Karpas-422 (cell line): ENCODE results near the gene PIGQ. TPM values are rescaled to one million over a fixed set of nuclear protein-coding genes. Genes with fewer than 3 reads are reported as not detected.

Source experiments
- DNase-seq: peaks from one replicate; pipeline ENCODE4 v3.0.0-alpha.2; 2015
- H2AFZ ChIP-seq: fragments of 200-600 bp; sonication (generic); 2 replicates; pipeline ENCODE4 v1.6.1; 2014; ENCODE audit warnings: antibody characterized with exemption, low read length, mixed read lengths
- H3K27ac ChIP-seq: fragments of 200-600 bp; sonication (generic); 2 replicates; pipeline ENCODE4 v1.5.1; 2014; ENCODE audit warnings: mild to moderate bottlenecking, low read length, moderate library complexity
- H3K27me3 ChIP-seq: fragments of 200-600 bp; sonication (generic); 2 replicates; pipeline ENCODE4 v1.6.1; 2014; ENCODE audit warnings: low read length, mixed read lengths
- H3K36me3 ChIP-seq: fragments of 200-600 bp; sonication (generic); 2 replicates; pipeline ENCODE4 v1.6.1; 2014; ENCODE audit warnings: low read length, mixed read lengths; ENCODE audit not compliant: insufficient read depth
- H3K4me1 ChIP-seq: fragments of 200-600 bp; sonication (generic); 2 replicates; pipeline ENCODE4 v1.6.1; 2014; ENCODE audit warnings: mild to moderate bottlenecking, low read length, mixed read lengths
- H3K4me2 ChIP-seq: fragments of 200-600 bp; sonication (generic); 2 replicates; pipeline ENCODE4 v1.6.1; 2014; ENCODE audit warnings: low read length, low read depth, mild to moderate bottlenecking; ENCODE audit not compliant: poor library complexity, severe bottlenecking
- H3K4me3 ChIP-seq: fragments of 200-600 bp; sonication (generic); 2 replicates; pipeline ENCODE4 v1.5.1; 2014; ENCODE audit warnings: mild to moderate bottlenecking, antibody characterized with exemption, low read length, mixed read lengths
- H3K79me2 ChIP-seq: fragments of 200-600 bp; sonication (generic); 2 replicates; pipeline ENCODE4 v1.6.1; 2014; ENCODE audit warnings: mild to moderate bottlenecking, low read length, mixed read lengths
- H3K9ac ChIP-seq: fragments of 200-600 bp; sonication (generic); 2 replicates; pipeline ENCODE4 v1.6.0; 2014; ENCODE audit warnings: low read length
- H3K9me2 ChIP-seq: fragments of 200-600 bp; sonication (generic), shearing (Covaris generic); replicated peaks from 2 replicates; pipeline ENCODE4 v1.6.0; 2014; ENCODE audit warnings: mild to moderate bottlenecking, low read length, moderate library complexity; ENCODE audit not compliant: insufficient read depth
- H3K9me3 ChIP-seq: fragments of 300-700, 200-600 bp; sonication (generic); 2 replicates; pipeline ENCODE4 v1.6.1; 2014; ENCODE audit warnings: low read length, mixed read lengths
- H4K20me1 ChIP-seq: fragments of 200-600 bp; sonication (generic); 2 replicates; pipeline ENCODE4 v1.6.1; 2014; ENCODE audit warnings: mild to moderate bottlenecking, antibody characterized with exemption, low read length, low read depth; ENCODE audit not compliant: insufficient read depth
- total RNA-seq: library from RNA; depleted of rRNA; stranded (reverse); fragments of >200 nt; shearing (Covaris generic); gene quantifications from 2 replicates; pipeline ENCODE4 v1.2.3, GENCODE V29; 2014; ENCODE audit warnings: low replicate concordance

Gene PIGQ
- total RNA-seq, 1 experiment from 2014 or later, result 35.7 TPM

GRCh38 chr16:627454-628239 is 57.9 kb downstream of the PIGQ start:
- H3K4me3 ChIP-seq, result no peak overlapping the region
- peaks cover 22% of the 10 kb centered on the region for H3K4me1 ChIP-seq
- H2AFZ ChIP-seq, result no peak overlapping the region
- no peaks in the 10 kb centered on the region for H3K27me3 ChIP-seq
- DNase-seq, result no peak
- no peak overlapping the region for H3K9ac ChIP-seq
- H3K79me2 ChIP-seq, result no peaks in the 10 kb centered on the region
- H3K9me3 ChIP-seq, result no peaks in the 10 kb centered on the region
- no peaks in the 10 kb centered on the region for H3K9me2 ChIP-seq
- 0 out of 2 replicates have a peak, but pooled peaks cover 6% of the 10 kb centered on the region for H4K20me1 ChIP-seq
- no peak overlapping the region for H3K27ac ChIP-seq
- no peak overlapping the region for H3K4me2 ChIP-seq
- H3K36me3 ChIP-seq, result no peaks in the 10 kb centered on the region

GRCh38 chr16:628321-629061 is 58.7 kb downstream of the PIGQ start:
- Histone ChIP-seq H4K20me1 (0 out of 2 replicates have a peak, but pooled peaks cover 6% of the 10 kb centered on the region), H2AFZ (no peak overlapping the region), H3K4me1 (peaks cover 22% of the 10 kb centered on the region), H3K79me2 (no peaks in the 10 kb centered on the region), H3K9me3 (no peaks in the 10 kb centered on the region), H3K9me2 (no peaks in the 10 kb centered on the region), H3K27ac (no peak overlapping the region), H3K9ac (no peak overlapping the region), H3K27me3 (no peaks in the 10 kb centered on the region), H3K4me3 (no peak overlapping the region), H3K4me2 (no peak overlapping the region), H3K36me3 (no peaks in the 10 kb centered on the region)
- no peak for DNase-seq

GRCh38 chr16:629185-629832 is 59.5 kb downstream of the PIGQ start:
- H3K27me3 ChIP-seq, result no peaks in the 10 kb centered on the region
- H3K4me3 ChIP-seq, result no peak overlapping the region
- no peak overlapping the region for H3K27ac ChIP-seq
- no peak overlapping the region for H3K9ac ChIP-seq
- no peak overlapping the region for H2AFZ ChIP-seq
- no peaks in the 10 kb centered on the region for H3K9me3 ChIP-seq
- DNase-seq, result no peak
- H4K20me1 ChIP-seq, result 0 out of 2 replicates have a peak, but pooled peaks cover under 1% of the 10 kb centered on the region
- peaks cover 15% of the 10 kb centered on the region for H3K4me1 ChIP-seq
- 0 out of 2 replicates have a peak, but pooled peaks cover 2% of the 10 kb centered on the region for H3K36me3 ChIP-seq
- H3K79me2 ChIP-seq, result peaks cover 3% of the 10 kb centered on the region; the same call in 1 of the 2 replicates
- no peak overlapping the region for H3K4me2 ChIP-seq
- H3K9me2 ChIP-seq, result no peaks in the 10 kb centered on the region

GRCh38 chr16:629833-630248 is 60.1 kb downstream of the PIGQ start:
- DNase-seq, result no peak
- H3K9me3 ChIP-seq, result no peaks in the 10 kb centered on the region
- no peaks in the 10 kb centered on the region for H3K27me3 ChIP-seq
- H3K9me2 ChIP-seq, result no peaks in the 10 kb centered on the region
- H2AFZ ChIP-seq, result no peak overlapping the region
- peaks cover 13% of the 10 kb centered on the region for H3K4me1 ChIP-seq
- H3K27ac ChIP-seq, result no peak overlapping the region
- no peak overlapping the region for H3K9ac ChIP-seq
- H3K79me2 ChIP-seq, result peaks cover 8% of the 10 kb centered on the region
- no peak overlapping the region for H3K4me2 ChIP-seq
- no peak overlapping the region for H3K4me3 ChIP-seq
- H3K36me3 ChIP-seq, result 0 out of 2 replicates have a peak, but pooled peaks cover 4% of the 10 kb centered on the region
- H4K20me1 ChIP-seq, result peaks cover 2% of the 10 kb centered on the region; the same call in 1 of the 2 replicates

GRCh38 chr16:630249-630814 is 60.6 kb downstream of the PIGQ start:
- Histone ChIP-seq H3K4me1 (peaks cover 14% of the 10 kb centered on the region), H3K36me3 (0 out of 2 replicates have a peak, but pooled peaks cover 4% of the 10 kb centered on the region), H3K4me3 (no peak overlapping the region), H3K9me2 (no peaks in the 10 kb centered on the region), H3K9me3 (no peaks in the 10 kb centered on the region), H3K27me3 (no peaks in the 10 kb centered on the region), H3K27ac (no peak overlapping the region), H3K79me2 (peaks cover 13% of the 10 kb centered on the region), H4K20me1 (peaks cover 7% of the 10 kb centered on the region; the same call in 1 of the 2 replicates), H3K4me2 (no peak overlapping the region), H2AFZ (no peak overlapping the region), H3K9ac (no peak overlapping the region)
- DNase-seq, result no peak

GRCh38 chr16:630815-631405 is 61.1 kb downstream of the PIGQ start, which contains the start of gene WFIKKN1:
Gene WFIKKN1 (plus strand): TSS chr16:630985. CDS start chr16:631254, 269 bp downstream.
- no peaks in the 10 kb centered on the region for H3K9me2 ChIP-seq
- no peak within 1 kb of the TSS for H3K27ac ChIP-seq
- no peaks in the 10 kb centered on the region for H3K27me3 ChIP-seq
- no peak within 1 kb of the TSS for H3K9ac ChIP-seq
- no peak within 1 kb of the TSS for H2AFZ ChIP-seq
- no peaks in the 10 kb centered on the region for H3K9me3 ChIP-seq
- no peak within 1 kb of the TSS for H3K4me2 ChIP-seq
- peaks cover 14% of the 10 kb centered on the region for H3K4me1 ChIP-seq
- no peak within 1 kb of the TSS for H3K4me3 ChIP-seq
- peaks cover 7% of the 10 kb centered on the region; the same call in 1 of the 2 replicates for H4K20me1 ChIP-seq
- 0 out of 2 replicates have a peak, but pooled peaks cover 4% of the 10 kb centered on the region for H3K36me3 ChIP-seq
- no peak for DNase-seq
- peaks cover 19% of the 10 kb centered on the region for H3K79me2 ChIP-seq

- Histone ChIP-seq H3K27ac (no peak overlapping the region), H3K4me1 (peaks cover 20% of the 10 kb centered on the region), H4K20me1 (peaks cover 7% of the 10 kb centered on the region; the same call in 1 of the 2 replicates), H3K4me3 (no peak overlapping the region), H3K36me3 (0 out of 2 replicates have a peak, but pooled peaks cover 4% of the 10 kb centered on the region), H2AFZ (no peak overlapping the region), H3K79me2 (peaks cover 20% of the 10 kb centered on the region), H3K9me2 (no peaks in the 10 kb centered on the region), H3K4me2 (no peak overlapping the region), H3K27me3 (no peaks in the 10 kb centered on the region), H3K9me3 (no peaks in the 10 kb centered on the region), H3K9ac (no peak overlapping the region)
- DNase-seq, result no peak
Measured at GRCh38 chr16:631808-632358, 62.1 kb downstream of the PIGQ start.
